Measurements from ENCODE around the gene FAM171A1.
"Not testable (repeated sequence)": the region's sequence is repeated elsewhere in the genome, so short reads cannot be mapped to it uniquely, and the experiment has no call there.

The FAM171A1 gene

DNA sequence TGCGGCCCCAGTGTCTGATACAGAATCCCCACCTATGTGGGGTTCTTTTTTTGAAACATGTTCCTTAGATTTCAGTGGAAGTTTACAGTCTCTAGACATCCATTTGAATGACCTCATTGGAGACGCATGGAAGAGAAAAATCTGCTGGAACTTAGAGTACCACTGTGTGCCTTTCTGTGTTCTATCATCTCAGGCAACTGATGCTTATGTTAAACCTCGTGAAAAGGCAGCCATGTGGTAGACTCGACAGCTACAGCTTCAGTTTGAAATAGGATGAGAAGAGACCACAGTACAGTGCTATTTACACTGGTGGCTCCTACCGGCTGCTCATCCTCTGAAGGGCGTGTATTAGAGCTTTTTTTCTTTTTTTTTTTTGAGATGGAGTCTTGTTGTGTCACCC is 74.4 kb downstream of the FAM171A1 start:
- no peak overlapping the region for H3K27ac ChIP-seq (ENCODE audit: low read depth in 2 of 2, low read length in 2 of 2)
- H3K9ac ChIP-seq (ENCODE audit: low read depth in 1 of 2, low read length in 2 of 2): no peak overlapping the region
- H3K4me1 ChIP-seq (ENCODE audit: control insufficient read depth in 2 of 2, insufficient read depth in 2 of 2, low read length in 2 of 2): peaks cover 0 to 5% of the 10 kb centered on the region in 2 donors
- no peaks in the 10 kb centered on the region for H3K36me3 ChIP-seq (ENCODE audit: control insufficient read depth in 2 of 2, insufficient read depth in 2 of 2, low read length in 2 of 2)
- no peaks in the 10 kb centered on the region for H3K27me3 ChIP-seq (ENCODE audit: control insufficient read depth in 2 of 2, insufficient read depth in 2 of 2, low read length in 2 of 2)
- no peaks in the 10 kb centered on the region for H3K9me3 ChIP-seq (ENCODE audit: control insufficient read depth in 2 of 2, low read length in 2 of 2)
- H3K4me3 ChIP-seq (ENCODE audit: low read length in 2 of 2): no peak overlapping the region

- Histone ChIP-seq H3K4me3 (ENCODE audit: low read length in 2 of 2) (no peak overlapping the region), H3K36me3 (ENCODE audit: control insufficient read depth in 2 of 2, insufficient read depth in 2 of 2, low read length in 2 of 2) (no peaks in the 10 kb centered on the region), H3K27me3 (ENCODE audit: control insufficient read depth in 2 of 2, insufficient read depth in 2 of 2, low read length in 2 of 2) (no peaks in the 10 kb centered on the region), H3K9ac (ENCODE audit: low read depth in 1 of 2, low read length in 2 of 2) (no peak overlapping the region), H3K27ac (ENCODE audit: low read depth in 2 of 2, low read length in 2 of 2) (no peak overlapping the region), H3K9me3 (ENCODE audit: control insufficient read depth in 2 of 2, low read length in 2 of 2) (no peaks in the 10 kb centered on the region), H3K4me1 (ENCODE audit: control insufficient read depth in 2 of 2, insufficient read depth in 2 of 2, low read length in 2 of 2) (peaks cover 0 to 5% of the 10 kb centered on the region in 2 donors)
Observed at GRCh38 chr10:15295537-15296325, 75.4 kb downstream of the FAM171A1 start.

- H3K36me3 ChIP-seq (ENCODE audit: control insufficient read depth in 2 of 2, insufficient read depth in 2 of 2, low read length in 2 of 2): no peaks in the 10 kb centered on the region
- peaks cover 5 to 8% of the 10 kb centered on the region in 2 donors for H3K4me1 ChIP-seq (ENCODE audit: control insufficient read depth in 2 of 2, insufficient read depth in 2 of 2, low read length in 2 of 2)
- H3K27me3 ChIP-seq (ENCODE audit: control insufficient read depth in 2 of 2, insufficient read depth in 2 of 2, low read length in 2 of 2): no peaks in the 10 kb centered on the region
- no peak overlapping the region for H3K4me3 ChIP-seq (ENCODE audit: low read length in 2 of 2)
- H3K9ac ChIP-seq (ENCODE audit: low read depth in 1 of 2, low read length in 2 of 2): no peak overlapping the region
- no peak overlapping the region for H3K27ac ChIP-seq (ENCODE audit: low read depth in 2 of 2, low read length in 2 of 2)
- no peaks in the 10 kb centered on the region for H3K9me3 ChIP-seq (ENCODE audit: control insufficient read depth in 2 of 2, low read length in 2 of 2)
Observed at GRCh38 chr10:15293862-15294842, 76.9 kb downstream of the FAM171A1 start.

DNA sequence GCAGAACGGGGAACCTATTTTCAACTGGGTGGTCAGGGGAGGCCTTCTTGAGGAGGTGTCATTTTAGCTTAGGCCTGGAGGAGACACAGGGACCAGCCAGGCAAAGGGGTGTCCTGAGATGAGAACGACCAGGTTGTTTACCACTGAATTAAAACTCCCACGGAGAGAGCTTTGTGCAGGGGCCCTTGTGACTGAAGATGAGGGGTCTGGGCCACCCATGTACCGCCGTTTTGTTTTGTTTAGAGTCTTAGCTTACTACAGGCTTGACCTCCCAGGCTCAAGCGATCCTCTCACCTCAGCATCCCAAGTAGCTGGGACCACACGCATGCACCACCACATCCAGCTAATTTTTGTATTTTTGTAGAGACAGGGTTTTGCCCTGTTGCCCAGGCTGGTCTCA is 80.4 kb downstream of the FAM171A1 start:
- Histone ChIP-seq H3K4me1 (ENCODE audit: control insufficient read depth in 2 of 2, insufficient read depth in 2 of 2, low read length in 2 of 2) (peaks cover 4 to 8% of the 10 kb centered on the region in 2 donors), H3K9me3 (ENCODE audit: control insufficient read depth in 2 of 2, low read length in 2 of 2) (no peaks in the 10 kb centered on the region), H3K27me3 (ENCODE audit: control insufficient read depth in 2 of 2, insufficient read depth in 2 of 2, low read length in 2 of 2) (no peaks in the 10 kb centered on the region), H3K27ac (ENCODE audit: low read depth in 2 of 2, low read length in 2 of 2) (no peak overlapping the region), H3K9ac (ENCODE audit: low read depth in 1 of 2, low read length in 2 of 2) (no peak overlapping the region), H3K36me3 (ENCODE audit: control insufficient read depth in 2 of 2, insufficient read depth in 2 of 2, low read length in 2 of 2) (no peaks in the 10 kb centered on the region), H3K4me3 (ENCODE audit: low read length in 2 of 2) (no peak overlapping the region)

- H3K4me1 ChIP-seq (ENCODE audit: control insufficient read depth in 2 of 2, insufficient read depth in 2 of 2, low read length in 2 of 2): peaks cover 0 to 8% of the 10 kb centered on the region in 2 donors
- H3K27me3 ChIP-seq (ENCODE audit: control insufficient read depth in 2 of 2, insufficient read depth in 2 of 2, low read length in 2 of 2): no peaks in the 10 kb centered on the region
- H3K27ac ChIP-seq (ENCODE audit: low read depth in 2 of 2, low read length in 2 of 2): no peak overlapping the region
- no peaks in the 10 kb centered on the region for H3K9me3 ChIP-seq (ENCODE audit: control insufficient read depth in 2 of 2, low read length in 2 of 2)
- no peaks in the 10 kb centered on the region for H3K36me3 ChIP-seq (ENCODE audit: control insufficient read depth in 2 of 2, insufficient read depth in 2 of 2, low read length in 2 of 2)
- H3K9ac ChIP-seq (ENCODE audit: low read depth in 1 of 2, low read length in 2 of 2): no peak overlapping the region
- no peak overlapping the region for H3K4me3 ChIP-seq (ENCODE audit: low read length in 2 of 2)
Observed at GRCh38 chr10:15290150-15290549, 80.9 kb downstream of the FAM171A1 start.

- no peaks in the 10 kb centered on the region for H3K9me3 ChIP-seq (ENCODE audit: control insufficient read depth in 2 of 2, low read length in 2 of 2)
- no peak overlapping the region for H3K9ac ChIP-seq (ENCODE audit: low read depth in 1 of 2, low read length in 2 of 2)
- no peaks in the 10 kb centered on the region for H3K4me1 ChIP-seq (ENCODE audit: control insufficient read depth in 2 of 2, insufficient read depth in 2 of 2, low read length in 2 of 2)
- no peak overlapping the region for H3K27ac ChIP-seq (ENCODE audit: low read depth in 2 of 2, low read length in 2 of 2)
- H3K4me3 ChIP-seq (ENCODE audit: low read length in 2 of 2): no peak overlapping the region
- peaks cover 17 to 36% of the 10 kb centered on the region in 2 donors for H3K36me3 ChIP-seq (ENCODE audit: control insufficient read depth in 2 of 2, insufficient read depth in 2 of 2, low read length in 2 of 2)
- H3K27me3 ChIP-seq (ENCODE audit: control insufficient read depth in 2 of 2, insufficient read depth in 2 of 2, low read length in 2 of 2): no peaks in the 10 kb centered on the region
Observed at GRCh38 chr10:15280974-15281373, 90.1 kb downstream of the FAM171A1 start.

DNA sequence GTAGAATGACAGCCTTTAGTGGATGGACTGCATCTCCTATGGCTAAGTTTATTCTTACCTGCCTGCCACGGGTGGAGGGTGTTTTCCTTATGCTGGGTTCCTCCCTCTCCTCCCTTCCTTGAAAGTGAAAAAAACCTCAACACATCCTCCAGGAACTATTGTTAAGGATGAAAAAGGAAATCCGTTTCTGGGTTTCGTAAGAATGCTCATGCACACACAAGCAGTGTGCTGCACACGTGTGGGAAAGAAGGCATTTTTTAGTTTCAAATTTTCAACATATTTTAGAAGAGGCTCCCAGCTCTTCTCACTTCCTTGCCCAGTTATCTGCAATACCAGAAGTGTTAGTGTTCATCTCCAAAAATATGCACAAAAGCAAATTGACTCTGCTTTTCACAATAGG is 90.6 kb downstream of the FAM171A1 start:
- Histone ChIP-seq H3K4me3 (ENCODE audit: low read length in 2 of 2) (no peak overlapping the region), H3K9me3 (ENCODE audit: control insufficient read depth in 2 of 2, low read length in 2 of 2) (no peaks in the 10 kb centered on the region), H3K27ac (ENCODE audit: low read depth in 2 of 2, low read length in 2 of 2) (no peak overlapping the region), H3K4me1 (ENCODE audit: control insufficient read depth in 2 of 2, insufficient read depth in 2 of 2, low read length in 2 of 2) (no peaks in the 10 kb centered on the region), H3K9ac (ENCODE audit: low read depth in 1 of 2, low read length in 2 of 2) (no peak overlapping the region), H3K36me3 (ENCODE audit: control insufficient read depth in 2 of 2, insufficient read depth in 2 of 2, low read length in 2 of 2) (peaks cover 17 to 36% of the 10 kb centered on the region in 2 donors), H3K27me3 (ENCODE audit: control insufficient read depth in 2 of 2, insufficient read depth in 2 of 2, low read length in 2 of 2) (no peaks in the 10 kb centered on the region)

GRCh38 chr10:15279236-15279635 is 91.9 kb downstream of the FAM171A1 start:
- H3K36me3 ChIP-seq (ENCODE audit: control insufficient read depth in 2 of 2, insufficient read depth in 2 of 2, low read length in 2 of 2): peaks cover 17 to 36% of the 10 kb centered on the region in 2 donors
- no peaks in the 10 kb centered on the region for H3K27me3 ChIP-seq (ENCODE audit: control insufficient read depth in 2 of 2, insufficient read depth in 2 of 2, low read length in 2 of 2)
- no peak overlapping the region for H3K4me3 ChIP-seq (ENCODE audit: low read length in 2 of 2)
- no peaks in the 10 kb centered on the region for H3K4me1 ChIP-seq (ENCODE audit: control insufficient read depth in 2 of 2, insufficient read depth in 2 of 2, low read length in 2 of 2)
- no peak overlapping the region for H3K9ac ChIP-seq (ENCODE audit: low read depth in 1 of 2, low read length in 2 of 2)
- H3K9me3 ChIP-seq (ENCODE audit: control insufficient read depth in 2 of 2, low read length in 2 of 2): no peaks in the 10 kb centered on the region
- H3K27ac ChIP-seq (ENCODE audit: low read depth in 2 of 2, low read length in 2 of 2): no peak overlapping the region

DNA sequence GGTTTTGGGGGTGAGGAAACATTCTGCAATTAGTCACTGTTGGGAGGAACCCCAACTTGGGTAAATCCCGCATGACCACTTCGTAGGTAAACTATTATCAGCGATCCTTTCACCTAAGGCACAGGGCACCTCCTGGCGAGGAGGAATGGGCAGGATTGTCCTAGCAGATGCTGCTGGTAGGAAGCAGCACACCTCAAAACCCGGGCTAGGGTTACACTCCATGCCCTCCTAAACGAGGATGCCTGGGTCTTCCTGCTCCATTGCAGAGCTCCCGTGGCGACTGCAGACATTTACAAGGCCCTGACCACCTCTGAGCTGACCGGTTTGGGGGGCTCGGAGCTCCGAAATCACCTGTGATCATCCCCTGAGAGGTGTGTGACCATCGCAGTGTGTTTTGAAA is 92.3 kb downstream of the FAM171A1 start:
- H3K9me3 ChIP-seq (ENCODE audit: control insufficient read depth in 2 of 2, low read length in 2 of 2): no peaks in the 10 kb centered on the region
- no peak overlapping the region for H3K27ac ChIP-seq (ENCODE audit: low read depth in 2 of 2, low read length in 2 of 2)
- no peaks in the 10 kb centered on the region for H3K27me3 ChIP-seq (ENCODE audit: control insufficient read depth in 2 of 2, insufficient read depth in 2 of 2, low read length in 2 of 2)
- no peaks in the 10 kb centered on the region for H3K4me1 ChIP-seq (ENCODE audit: control insufficient read depth in 2 of 2, insufficient read depth in 2 of 2, low read length in 2 of 2)
- peaks cover 17 to 36% of the 10 kb centered on the region in 2 donors for H3K36me3 ChIP-seq (ENCODE audit: control insufficient read depth in 2 of 2, insufficient read depth in 2 of 2, low read length in 2 of 2)
- no peak overlapping the region for H3K4me3 ChIP-seq (ENCODE audit: low read length in 2 of 2)
- H3K9ac ChIP-seq (ENCODE audit: low read depth in 1 of 2, low read length in 2 of 2): no peak overlapping the region

- not testable (repeated sequence) for H3K4me3 ChIP-seq (ENCODE audit: low read length in 2 of 2)
Observed at GRCh38 chr10:15276039-15276438, 95.0 kb downstream of the FAM171A1 start.

More at GRCh38 chr10:15276039-15276438, 95.0 kb downstream of the FAM171A1 start:
- not testable (repeated sequence) for H3K9ac ChIP-seq (ENCODE audit: low read depth in 1 of 2, low read length in 2 of 2); H3K27ac ChIP-seq (ENCODE audit: low read depth in 2 of 2, low read length in 2 of 2); H3K4me1 ChIP-seq (ENCODE audit: control insufficient read depth in 2 of 2, insufficient read depth in 2 of 2, low read length in 2 of 2); H3K9me3 ChIP-seq (ENCODE audit: control insufficient read depth in 2 of 2, low read length in 2 of 2); H3K27me3 ChIP-seq (ENCODE audit: control insufficient read depth in 2 of 2, insufficient read depth in 2 of 2, low read length in 2 of 2)
- H3K36me3 ChIP-seq (ENCODE audit: control insufficient read depth in 2 of 2, insufficient read depth in 2 of 2, low read length in 2 of 2): peaks cover 4 to 18% of the 10 kb centered on the region in 2 donors
